Measurements from ENCODE around the gene CARM1. TPM values are rescaled to one million over a fixed set of nuclear protein-coding genes. Genes with fewer than 3 reads are reported as not detected.
"Not testable (repeated sequence)": the region's sequence is repeated elsewhere in the genome, so short reads cannot be mapped to it uniquely, and the experiment has no call there.

The CARM1 gene
- total RNA-seq, 1 donor from 2014 or later: 39.5 TPM

DNA sequence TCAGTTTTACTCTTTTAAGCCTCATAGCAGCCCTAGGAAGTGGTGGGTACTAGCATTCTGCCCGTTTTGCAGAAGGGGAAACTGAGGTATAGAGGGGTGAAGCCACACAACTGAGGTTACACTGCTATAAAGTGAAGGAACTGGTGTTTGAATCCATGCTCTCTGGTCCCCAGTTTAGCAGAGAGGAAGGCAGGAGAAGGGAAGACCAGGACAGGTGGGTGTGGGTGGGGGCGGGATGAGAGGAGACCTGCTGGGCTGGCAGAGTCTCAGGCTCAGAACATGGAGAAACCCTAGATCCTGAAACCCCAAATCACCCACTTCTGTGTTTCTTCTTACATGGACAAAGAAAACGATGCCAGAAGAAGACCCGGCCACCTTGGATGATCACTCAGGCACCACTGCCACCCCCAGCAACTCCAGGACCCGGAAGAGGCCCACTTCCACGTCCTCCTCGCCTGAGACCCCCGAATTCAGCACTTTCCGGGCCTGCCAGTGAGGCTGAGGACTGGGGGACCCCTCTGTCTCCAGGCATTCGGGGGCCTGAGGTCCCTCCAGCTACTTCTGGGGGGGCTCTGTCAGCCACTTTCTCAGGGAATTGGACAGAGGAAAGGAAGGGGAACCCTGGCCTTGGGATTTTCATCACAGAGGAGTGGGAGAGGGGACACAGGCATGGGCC, 2.3 kb upstream of the CARM1 start:
- no peak for DNase-seq (ENCODE audit: missing footprints)
- no peak for ATAC-seq
- intact Hi-C loops (cut with DNase I): no loop called here

DNA sequence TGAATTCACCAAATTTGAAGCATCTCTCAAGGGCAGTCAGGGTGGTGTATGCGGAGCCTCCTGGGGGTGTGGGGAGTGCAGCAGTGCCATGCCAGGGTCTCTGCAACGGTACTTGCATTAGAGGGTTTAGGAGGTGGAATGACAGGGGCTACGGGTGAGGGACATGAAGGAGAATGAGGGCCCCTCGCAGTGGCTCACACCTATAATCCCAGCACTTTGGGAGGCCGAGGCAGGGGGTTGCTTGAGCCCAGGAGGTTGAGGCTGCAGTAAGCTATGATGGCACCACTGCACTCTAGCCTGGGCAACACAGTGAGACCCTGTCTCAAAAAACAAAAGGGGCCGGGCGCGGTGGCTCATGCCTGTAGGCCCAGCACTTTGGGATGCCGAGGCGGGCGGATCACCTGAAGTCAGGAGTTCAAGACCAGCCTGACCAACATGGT, 1.5 kb upstream of the CARM1 start:
- not testable (repeated sequence) for DNase-seq (ENCODE audit: missing footprints); ATAC-seq
- intact Hi-C loops (cut with DNase I): loop anchor here (2.0 kb wide), 3 partner anchors 33 to 101 kb away; partner anchors contain the start of genes TIMM29, TMED1 and YIPF2

DNA sequence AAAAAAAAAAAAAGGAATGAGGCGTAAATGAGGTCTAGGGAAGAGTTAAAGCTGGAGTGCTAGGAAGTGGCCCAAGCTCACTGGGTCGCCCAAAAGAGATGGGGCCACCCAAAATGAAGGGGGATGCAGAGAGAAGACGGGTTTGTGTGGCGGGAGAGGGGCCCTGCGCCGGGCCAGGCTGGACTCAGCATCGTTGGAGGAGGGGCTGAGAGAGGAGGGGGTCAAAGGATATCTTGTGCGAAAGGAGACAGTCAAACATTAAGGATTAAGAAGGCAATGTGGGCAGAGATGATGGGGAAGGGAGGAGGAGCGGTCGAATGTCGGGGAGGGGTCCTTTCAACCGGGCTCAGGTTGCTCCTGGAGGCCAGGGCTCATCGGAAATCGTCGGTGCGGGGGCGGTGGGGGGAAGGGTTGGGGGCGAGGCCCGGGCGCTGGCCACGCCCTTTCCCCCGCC, 825 bp upstream of the CARM1 start:
- no peak for ATAC-seq
- DNase-seq (ENCODE audit: missing footprints): no peak
- intact Hi-C loops (cut with DNase I): loop anchor here (2.0 kb wide), 3 partner anchors 34 to 102 kb away; partner anchors contain the start of genes TIMM29, TMED1 and YIPF2

DNA sequence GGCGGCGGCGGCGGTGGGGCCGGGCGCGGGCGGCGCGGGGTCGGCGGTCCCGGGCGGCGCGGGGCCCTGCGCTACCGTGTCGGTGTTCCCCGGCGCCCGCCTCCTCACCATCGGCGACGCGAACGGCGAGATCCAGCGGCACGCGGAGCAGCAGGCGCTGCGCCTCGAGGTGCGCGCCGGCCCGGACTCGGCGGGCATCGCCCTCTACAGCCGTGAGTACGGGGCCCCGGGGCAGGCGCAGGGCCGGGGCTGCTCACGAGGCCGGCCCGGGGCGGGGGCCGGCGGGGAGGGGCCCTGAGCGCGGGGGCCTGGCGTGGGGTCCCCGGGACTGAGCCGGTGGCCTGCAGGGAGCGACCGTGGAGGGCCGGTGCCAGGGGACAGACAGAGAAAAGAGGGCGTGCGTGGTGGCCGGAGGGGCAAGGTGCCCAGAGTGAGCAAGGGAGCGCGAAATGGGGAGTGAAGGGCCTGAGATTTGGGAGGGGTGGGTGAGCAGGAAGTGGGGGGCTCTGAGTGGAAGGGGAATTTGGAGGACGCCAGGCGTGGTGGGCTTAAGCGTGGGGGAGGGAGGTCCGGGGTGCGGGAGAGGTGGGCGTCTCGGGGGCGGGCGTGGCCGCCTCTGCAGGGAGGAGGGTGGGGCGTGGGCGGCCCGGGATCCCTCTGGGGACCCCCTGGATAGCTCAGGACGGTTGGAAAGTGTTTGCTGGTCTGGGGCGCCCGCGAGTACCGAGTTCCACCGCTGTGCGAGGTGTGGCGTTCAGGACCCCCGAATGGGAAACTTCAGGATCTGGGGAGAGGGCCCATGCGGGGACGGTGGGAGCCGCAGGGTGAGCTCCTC, 575 bp downstream of the CARM1 start:
- intact Hi-C loops (cut with DNase I): loop anchor here (2.0 kb wide), 3 partner anchors 35 to 103 kb away; partner anchors contain the start of genes TIMM29, TMED1 and YIPF2
- DNase-seq (ENCODE audit: missing footprints): peak; percentile 83
- ATAC-seq: no peak

DNA sequence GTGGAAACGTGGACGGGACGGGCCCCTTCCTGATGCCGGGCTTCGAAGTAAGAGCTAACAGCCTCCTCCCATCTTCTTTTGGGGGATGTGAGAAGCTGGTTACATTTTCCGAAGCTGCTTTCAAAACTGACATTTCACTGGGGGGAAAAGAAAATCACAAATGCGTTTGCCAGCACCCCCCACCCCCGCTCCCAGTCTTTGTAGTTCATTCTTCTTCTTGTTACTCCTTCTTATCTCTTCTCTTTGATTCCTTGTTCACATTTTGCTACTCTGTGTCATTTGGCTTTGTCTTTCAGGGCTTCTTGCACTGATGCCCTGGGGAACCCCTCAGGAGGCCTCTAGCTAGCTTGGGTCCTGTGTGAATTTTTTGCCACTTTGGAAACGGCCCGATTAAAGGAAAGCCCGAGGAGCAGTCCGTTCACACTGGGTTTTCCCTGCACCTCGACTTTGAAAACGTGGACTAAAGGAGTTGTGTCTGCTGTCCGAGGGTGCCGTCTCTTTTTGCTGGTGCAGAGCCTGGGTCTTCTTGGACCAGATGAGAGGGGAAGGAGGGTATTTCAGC, 1.3 kb downstream of the CARM1 start:
- ATAC-seq (no peak), DNase-seq (ENCODE audit: missing footprints) (no peak)
- intact Hi-C loops (cut with DNase I): no loop called here

DNA sequence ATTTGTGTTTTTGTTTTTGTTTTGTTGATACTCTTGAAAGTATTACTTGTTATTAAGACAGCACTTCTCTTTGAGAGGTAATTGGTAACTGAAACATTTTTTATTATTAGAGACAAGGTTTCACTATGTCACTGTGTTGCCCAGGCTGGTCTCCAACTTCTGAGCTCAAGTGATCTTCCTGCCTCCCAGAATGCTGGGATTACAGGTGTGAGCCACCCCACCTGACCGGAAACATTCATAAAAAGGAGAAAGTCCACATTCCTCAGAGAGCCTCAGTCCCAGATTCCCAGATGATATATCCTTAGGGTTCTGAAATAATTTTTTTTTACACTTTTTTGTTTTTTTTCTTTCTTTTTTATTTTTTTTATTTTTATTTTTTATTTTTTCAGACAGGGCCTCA, 2.7 kb downstream of the CARM1 start:
- ATAC-seq (no peak), DNase-seq (ENCODE audit: missing footprints) (no peak)
- intact Hi-C loops (cut with DNase I): no loop called here

DNA sequence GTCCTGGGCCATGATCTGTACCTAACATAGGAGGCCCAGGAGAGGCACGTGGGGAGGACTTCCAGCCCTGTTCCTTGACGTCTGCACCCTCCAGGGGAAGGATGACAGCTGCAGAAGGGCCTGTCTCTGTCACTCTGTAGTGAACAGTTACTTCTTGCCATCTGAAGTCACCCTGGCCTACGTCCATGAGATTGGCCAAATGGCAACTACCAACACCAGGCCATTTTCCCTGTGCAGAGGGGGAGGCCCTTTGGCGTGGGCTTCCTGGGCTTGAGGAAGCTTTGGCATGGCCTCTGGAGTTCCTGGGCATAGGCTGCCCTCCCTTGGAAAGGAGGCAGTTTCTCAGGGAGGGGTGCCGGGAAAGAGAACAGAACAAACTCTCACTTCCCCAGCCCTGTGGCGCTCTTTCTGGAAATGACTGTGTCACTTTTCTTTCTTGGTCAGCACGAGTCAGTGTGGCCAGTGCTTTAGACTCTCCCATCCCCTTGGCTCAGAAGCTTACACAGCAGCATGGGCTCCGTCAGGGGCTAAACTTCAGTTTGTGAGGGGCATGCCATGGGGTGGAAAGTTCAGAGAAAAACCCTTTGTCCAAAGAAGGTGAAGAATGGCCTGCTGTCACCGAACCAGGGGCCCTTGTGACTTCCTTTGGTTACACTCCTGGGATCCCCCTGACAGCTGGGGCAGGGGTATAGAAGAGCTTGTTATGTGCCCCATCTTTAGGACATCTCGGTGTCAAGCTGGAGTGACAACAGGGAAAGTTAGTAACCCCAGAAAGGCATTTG, 5.3 kb downstream of the CARM1 start:
- intact Hi-C loops (cut with DNase I): no loop called here
- ATAC-seq (peak; percentile 45), DNase-seq (ENCODE audit: missing footprints) (no peak)

DNA sequence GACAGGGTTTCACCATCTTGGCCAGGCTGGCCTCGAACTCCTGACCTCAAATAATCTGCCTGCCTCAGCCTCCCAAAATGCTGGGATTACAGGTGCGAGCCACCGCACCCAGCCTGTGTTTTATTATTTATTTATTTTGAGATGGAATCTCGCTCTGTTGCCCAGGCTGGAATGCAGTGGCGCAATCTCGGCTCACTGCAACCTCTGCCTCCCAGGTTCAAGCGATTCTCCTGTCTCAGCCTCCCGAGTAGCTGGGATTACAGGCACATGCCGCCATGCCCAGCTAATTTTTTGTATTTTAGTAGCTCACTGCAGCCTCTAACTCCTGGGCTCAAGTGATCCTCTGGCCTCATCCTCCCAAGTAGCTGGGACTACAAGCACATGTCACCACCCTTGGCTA, 6.3 kb downstream of the CARM1 start:
- intact Hi-C loops (cut with DNase I); ATAC-seq; DNase-seq (ENCODE audit: missing footprints): not testable (repeated sequence)

DNA sequence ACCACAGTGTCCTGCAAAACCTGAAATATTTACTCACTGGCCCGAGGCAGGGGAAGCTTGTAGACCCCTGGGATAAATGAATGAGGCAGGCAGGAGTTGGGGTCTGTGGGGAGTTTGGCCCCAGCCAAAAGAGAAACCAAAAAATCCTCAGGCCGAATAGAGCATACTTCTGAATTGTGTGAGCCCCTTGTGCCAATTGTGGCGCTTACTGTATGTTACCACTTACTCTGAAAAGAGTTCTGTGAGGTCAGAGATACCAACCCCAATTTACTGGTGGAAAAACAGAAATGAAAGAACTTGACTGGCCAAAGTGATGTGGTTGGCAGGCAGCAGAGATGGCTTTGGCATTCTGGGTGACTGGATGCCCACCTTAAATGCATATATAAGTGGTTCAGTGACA, 6.9 kb downstream of the CARM1 start:
- intact Hi-C loops (cut with DNase I): no loop called here
- no peak for ATAC-seq
- DNase-seq (ENCODE audit: missing footprints): no peak

DNA sequence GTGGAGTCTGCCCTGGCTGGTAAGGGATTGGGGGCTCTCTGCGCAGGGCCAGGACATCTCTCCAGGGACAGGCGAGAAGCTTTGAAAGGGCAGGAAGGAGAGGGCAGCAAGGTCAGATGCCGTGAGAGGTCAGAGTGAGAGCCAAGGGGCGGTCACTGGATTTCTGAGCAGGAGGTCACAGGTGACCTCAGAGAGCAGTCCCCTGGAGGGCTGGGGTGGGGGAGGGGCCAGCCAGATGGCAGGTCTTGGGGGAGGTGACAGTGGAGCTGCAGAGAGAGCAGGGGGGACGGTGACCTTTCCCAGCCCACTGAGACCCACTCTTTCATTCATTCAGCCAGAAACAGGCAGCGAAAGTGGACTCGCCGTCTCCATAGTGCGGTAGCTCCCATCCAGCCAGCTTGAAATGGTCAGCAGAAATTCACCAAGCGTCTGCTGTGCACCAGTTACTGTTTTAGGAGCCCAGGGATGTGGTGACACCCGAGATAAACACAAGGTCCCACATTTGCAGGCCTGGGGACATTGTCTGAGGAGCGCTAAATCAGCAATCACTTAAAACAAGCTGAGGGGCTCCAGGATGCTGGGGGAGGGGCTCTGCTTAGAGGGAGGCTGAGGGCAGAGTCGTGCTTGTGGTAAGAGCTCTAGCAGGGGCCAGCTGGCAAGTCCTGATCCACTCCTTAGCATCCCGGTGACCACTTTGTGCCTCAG, 10.2 kb downstream of the CARM1 start:
- intact Hi-C loops (cut with DNase I): no loop called here
- DNase-seq (ENCODE audit: missing footprints) (no peak), ATAC-seq (peak; percentile 15)

DNA sequence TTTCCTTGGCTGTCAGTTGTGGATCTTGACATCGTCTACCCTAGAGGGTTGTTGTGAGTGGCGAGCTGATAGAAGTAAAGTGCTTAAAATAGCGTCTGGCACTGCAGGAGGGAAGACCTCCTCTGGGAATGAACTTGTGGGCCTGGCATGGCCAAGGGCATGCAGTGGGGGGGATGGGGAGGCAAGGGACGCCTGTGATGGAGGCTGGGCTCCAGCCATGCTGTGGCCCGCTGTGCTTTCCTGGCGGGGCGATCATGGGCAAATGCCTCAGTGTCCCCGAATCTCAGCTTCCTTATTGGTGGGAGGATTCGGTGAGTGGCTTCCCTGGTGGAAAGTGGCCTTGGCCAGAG, 10.7 kb downstream of the CARM1 start:
- intact Hi-C loops (cut with DNase I): no loop called here
- no peak for DNase-seq (ENCODE audit: missing footprints)
- ATAC-seq: peak; percentile 79

DNA sequence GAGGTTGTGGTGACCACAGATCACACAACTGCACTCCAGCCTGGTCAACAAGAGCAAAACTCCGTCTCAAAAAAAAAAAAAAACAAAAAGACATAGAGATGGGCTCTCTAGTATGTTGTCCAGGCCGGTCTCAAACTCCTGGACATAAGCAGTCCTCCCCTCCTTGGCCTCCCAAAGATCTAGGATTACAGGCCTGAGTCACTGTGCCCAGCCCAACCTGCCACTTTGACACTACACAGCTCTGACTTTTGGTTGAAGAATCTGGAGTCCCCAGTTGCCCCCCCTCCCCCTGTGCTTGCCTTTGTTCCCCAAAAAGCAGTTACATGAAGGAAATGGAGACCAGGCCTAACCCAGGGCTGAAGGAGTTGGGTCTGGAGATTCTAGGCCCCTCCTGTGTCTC, 12.9 kb downstream of the CARM1 start:
- intact Hi-C loops (cut with DNase I): no loop called here
- DNase-seq (ENCODE audit: missing footprints) (no peak), ATAC-seq (no peak)

DNA sequence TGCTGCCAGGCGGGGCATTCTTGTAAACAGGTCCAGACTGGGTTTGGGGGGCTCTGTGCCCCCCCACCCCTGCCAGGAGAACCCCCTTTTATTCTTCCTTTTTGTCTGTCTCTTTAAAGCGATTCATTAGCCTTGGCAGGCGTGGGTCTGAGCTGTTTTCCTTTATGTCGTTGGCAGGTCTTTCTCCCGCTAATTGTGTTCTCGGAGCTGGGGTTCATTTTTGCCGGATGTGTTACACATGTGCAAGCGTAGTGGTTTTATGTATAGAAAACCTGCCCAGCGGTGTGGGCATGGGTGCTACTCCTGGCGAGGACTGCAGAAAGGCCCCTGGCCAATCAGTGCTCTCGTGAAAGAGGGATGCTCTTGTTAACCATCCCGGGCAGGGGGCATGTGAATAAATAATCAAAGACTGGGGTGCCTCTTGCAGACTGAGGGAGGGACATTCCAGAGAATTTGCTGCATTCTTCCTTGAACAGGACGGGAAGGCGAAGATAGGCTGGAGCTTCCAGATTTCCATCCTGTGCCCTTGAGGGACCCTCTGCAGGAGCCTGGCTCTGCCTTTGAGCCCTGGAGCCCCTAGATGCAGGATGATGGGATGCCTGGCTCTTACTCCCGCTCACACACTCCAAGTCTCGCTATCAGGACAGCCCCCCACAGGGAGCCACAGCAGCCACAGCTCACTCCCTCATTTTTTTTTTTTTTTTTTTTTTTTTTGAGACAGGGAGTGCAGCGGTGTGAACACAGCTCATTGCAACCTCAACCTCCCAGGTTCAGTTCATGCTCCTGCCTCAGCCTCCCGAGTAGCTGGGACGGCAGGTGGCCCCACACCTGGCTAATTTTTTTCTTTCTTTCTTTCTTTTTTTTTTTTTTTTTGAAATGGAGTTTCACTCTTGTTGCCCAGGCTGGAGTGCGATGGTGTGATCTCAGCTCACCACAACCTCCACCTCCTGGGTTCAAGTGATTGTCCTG, 14.1 kb downstream of the CARM1 start:
- intact Hi-C loops (cut with DNase I): no loop called here
- ATAC-seq (no peak), DNase-seq (ENCODE audit: missing footprints) (no peak)

DNA sequence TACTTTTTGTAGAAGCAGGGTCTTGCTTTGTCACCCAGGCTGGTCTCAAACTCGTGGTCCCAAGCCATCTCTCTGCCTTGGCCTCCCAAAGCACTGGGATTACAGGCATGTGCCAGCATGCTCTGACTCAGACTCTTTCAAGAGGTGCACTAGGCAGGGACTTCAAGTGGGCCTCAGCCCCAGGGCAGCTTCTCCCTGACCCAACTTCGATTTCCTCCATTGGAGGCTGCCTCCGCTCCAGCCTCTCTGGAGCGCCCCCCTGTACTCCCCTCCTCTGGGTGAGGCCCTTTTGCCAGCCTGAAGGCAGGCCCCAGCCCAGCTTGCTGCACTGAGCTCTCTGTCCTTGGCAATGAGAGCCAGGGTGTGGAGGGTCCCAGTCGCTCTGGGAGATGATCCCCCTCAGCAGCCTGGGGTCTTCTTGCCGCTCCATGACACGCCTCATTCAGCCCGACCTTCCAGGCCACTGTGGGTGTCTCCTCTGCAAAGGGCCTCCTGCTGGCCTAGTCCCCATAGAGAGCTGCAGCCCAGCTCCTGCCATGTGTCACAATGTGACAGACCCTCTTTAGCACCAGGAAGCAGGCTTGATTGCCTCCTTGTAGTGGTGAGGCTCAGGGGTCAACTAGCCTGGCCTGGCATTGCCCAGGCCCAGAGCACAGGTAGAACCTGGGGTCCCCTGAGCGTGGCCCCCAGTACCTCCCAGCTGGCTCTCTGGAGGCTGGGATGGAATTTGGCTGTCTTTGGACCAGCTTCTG, 16.4 kb downstream of the CARM1 start:
- intact Hi-C loops (cut with DNase I): no loop called here
- DNase-seq (ENCODE audit: missing footprints) (no peak), ATAC-seq (no peak)

DNA sequence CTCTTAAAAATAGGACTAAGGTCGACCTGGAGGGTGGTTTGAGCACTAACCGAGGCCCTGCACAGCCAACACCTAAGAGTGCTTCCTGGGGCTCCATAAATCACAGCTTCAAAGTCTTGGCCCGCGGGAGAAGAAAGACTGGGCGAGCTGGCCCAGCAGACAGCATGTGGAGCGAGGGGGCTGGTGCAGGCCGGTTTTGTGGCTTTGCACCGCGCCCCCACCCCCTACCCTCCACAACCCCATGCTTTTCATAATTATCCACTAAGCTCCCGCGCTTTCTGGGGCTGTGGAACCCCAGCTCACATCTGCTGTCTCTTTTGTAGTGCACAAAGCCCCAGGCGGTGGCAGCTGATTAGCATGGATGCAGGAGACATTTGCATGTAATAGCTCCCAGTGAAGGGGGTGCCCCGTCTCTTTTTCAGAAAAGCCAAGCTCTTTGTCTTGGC, 17.1 kb downstream of the CARM1 start:
- ATAC-seq: no peak
- DNase-seq (ENCODE audit: missing footprints): no peak
- intact Hi-C loops (cut with DNase I): no loop called here

DNA sequence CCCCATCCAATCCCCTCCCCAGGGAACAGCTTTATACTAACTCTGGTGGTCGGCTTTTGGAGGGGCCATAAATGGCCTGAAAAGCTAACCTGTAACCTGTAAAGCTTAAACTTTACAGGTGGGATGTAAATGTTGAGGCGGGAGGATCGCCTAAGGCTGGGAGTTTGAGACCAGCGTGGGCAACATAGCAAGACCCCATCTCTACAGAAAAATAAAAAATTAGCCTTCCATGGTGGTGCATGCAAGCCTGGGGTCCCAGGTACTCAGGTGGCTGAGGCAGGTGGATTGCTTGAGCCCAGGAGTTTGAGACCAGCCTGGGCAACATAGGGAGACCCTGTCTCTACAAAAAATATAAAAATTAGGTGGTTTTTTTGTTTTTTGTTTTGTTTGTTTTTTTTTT, 18.5 kb downstream of the CARM1 start:
- ATAC-seq (no peak), DNase-seq (ENCODE audit: missing footprints) (no peak)
- intact Hi-C loops (cut with DNase I): no loop called here
